MM.1S (cell line): ENCODE results near the gene CDRT4.

Source experiments
- DNase-seq: peaks from one replicate; pipeline ENCODE4 v3.0.0-alpha.2; 2015
- H2AFZ ChIP-seq: fragments of 300-600 bp; sonication (generic); 2 replicates; pipeline ENCODE4 v1.6.0; 2016; ENCODE audit warnings: antibody characterized with exemption, low read length
- H3F3A ChIP-seq: fragments of 300-600 bp; sonication (generic); 2 replicates; pipeline ENCODE4 v1.6.1; 2016; ENCODE audit warnings: mild to moderate bottlenecking, antibody characterized with exemption, low read length, moderate library complexity, mixed read lengths; ENCODE audit not compliant: insufficient read depth
- H3K27ac ChIP-seq: fragments of 300-600 bp; sonication (generic); 2 replicates; pipeline ENCODE4 v1.5.1; 2016; ENCODE audit warnings: mild to moderate bottlenecking, low read length
- H3K27me3 ChIP-seq: fragments of 300-600 bp; sonication (generic); replicated peaks from 2 replicates; pipeline ENCODE4 v1.6.0; 2016; ENCODE audit warnings: low read length; ENCODE audit not compliant: insufficient read depth
- H3K36me3 ChIP-seq: fragments of 300-600 bp; sonication (generic); replicated peaks from 2 replicates; pipeline ENCODE4 v1.6.1; 2016; ENCODE audit warnings: mild to moderate bottlenecking, low read length, mixed read lengths; ENCODE audit not compliant: insufficient read depth
- H3K4me1 ChIP-seq: fragments of 300-600 bp; sonication (generic); 2 replicates; pipeline ENCODE4 v1.6.1; 2016; ENCODE audit warnings: low read length, mixed read lengths
- H3K4me2 ChIP-seq: fragments of 300-600 bp; sonication (generic); 2 replicates; pipeline ENCODE4 v1.6.0; 2016; ENCODE audit warnings: low read depth, low read length
- H3K4me3 ChIP-seq: fragments of 300-600 bp; sonication (generic); 2 replicates; pipeline ENCODE4 v1.5.1; 2016; ENCODE audit warnings: low read length, mixed read lengths
- H3K79me2 ChIP-seq: fragments of 300-600 bp; sonication (generic); 2 replicates; pipeline ENCODE4 v1.6.1; 2016; ENCODE audit warnings: mixed run types, low read length, mixed read lengths
- H3K9ac ChIP-seq: fragments of 300-600 bp; sonication (generic); 2 replicates; pipeline ENCODE4 v1.6.1; 2016; ENCODE audit warnings: low read length, mixed read lengths
- H3K9me2 ChIP-seq: fragments of 300-600 bp; sonication (generic); replicated peaks from 2 replicates; pipeline ENCODE4 v1.6.1; 2016; ENCODE audit warnings: mild to moderate bottlenecking, low read length, mixed read lengths; ENCODE audit not compliant: insufficient read depth
- H3K9me3 ChIP-seq: fragments of 300-600 bp; sonication (generic); replicated peaks from 2 replicates; pipeline ENCODE4 v1.6.1; 2016; ENCODE audit warnings: mild to moderate bottlenecking, low read length, mixed read lengths; ENCODE audit not compliant: insufficient read depth
- H4K20me1 ChIP-seq: fragments of 300-600 bp; sonication (generic); 2 replicates; pipeline ENCODE4 v1.6.1; 2016; ENCODE audit warnings: mild to moderate bottlenecking, low read length, moderate library complexity, mixed read lengths; ENCODE audit not compliant: insufficient read depth
- EZH2 ChIP-seq: fragments of 300-600 bp; sonication (generic); optimal IDR thresholded peaks from 2 replicates; pipeline ENCODE3; 2017; ENCODE audit warnings: low read depth, mild to moderate bottlenecking, antibody characterized with exemption, low read length, mixed read lengths
- EZH2phosphoT487 ChIP-seq: fragments of 300-600 bp; sonication (generic); IDR thresholded peaks from 2 replicates; pipeline ENCODE4 v1.6.1; 2018; ENCODE audit warnings: antibody characterized with exemption, low read length
- TF ChIP-seq, protein P1 (sequence below): fragments of 300-600 bp; sonication (generic); IDR thresholded peaks from 2 replicates; pipeline ENCODE4 v1.5.1; 2016; ENCODE audit warnings: antibody characterized with exemption, low read length, mixed read lengths

CDRT4 gene

DNA sequence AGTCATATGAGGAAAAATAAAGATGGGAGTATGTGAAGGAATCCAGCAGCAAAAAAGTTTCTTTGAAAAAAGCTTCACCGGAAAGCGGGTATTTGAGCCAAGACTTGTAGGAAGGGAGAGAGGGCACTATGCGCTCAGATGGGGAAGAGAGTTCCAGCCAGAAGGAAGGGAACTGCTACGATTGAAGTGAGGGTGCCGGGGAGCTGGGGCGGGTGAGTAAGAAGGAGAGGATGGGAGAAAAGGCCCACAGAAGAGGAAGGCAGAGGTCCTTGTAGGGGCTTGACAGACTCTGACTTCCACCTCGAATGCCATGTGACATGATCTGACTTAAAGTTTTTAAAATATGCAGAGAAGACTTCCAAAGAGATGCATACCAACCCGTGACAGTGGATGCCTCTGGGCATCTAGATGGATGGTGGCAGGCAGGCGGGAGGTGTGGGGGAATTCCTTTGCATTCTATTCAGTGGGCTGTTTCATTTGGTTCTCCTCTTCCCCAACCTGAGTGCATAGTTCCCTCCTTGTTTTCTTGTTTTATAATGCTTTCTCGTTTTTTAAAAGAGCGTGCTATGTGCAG lies 44.9 kb downstream of the CDRT4 start:
- no peak overlapping the region for H3K4me3 ChIP-seq
- TF ChIP-seq, protein P1, sequence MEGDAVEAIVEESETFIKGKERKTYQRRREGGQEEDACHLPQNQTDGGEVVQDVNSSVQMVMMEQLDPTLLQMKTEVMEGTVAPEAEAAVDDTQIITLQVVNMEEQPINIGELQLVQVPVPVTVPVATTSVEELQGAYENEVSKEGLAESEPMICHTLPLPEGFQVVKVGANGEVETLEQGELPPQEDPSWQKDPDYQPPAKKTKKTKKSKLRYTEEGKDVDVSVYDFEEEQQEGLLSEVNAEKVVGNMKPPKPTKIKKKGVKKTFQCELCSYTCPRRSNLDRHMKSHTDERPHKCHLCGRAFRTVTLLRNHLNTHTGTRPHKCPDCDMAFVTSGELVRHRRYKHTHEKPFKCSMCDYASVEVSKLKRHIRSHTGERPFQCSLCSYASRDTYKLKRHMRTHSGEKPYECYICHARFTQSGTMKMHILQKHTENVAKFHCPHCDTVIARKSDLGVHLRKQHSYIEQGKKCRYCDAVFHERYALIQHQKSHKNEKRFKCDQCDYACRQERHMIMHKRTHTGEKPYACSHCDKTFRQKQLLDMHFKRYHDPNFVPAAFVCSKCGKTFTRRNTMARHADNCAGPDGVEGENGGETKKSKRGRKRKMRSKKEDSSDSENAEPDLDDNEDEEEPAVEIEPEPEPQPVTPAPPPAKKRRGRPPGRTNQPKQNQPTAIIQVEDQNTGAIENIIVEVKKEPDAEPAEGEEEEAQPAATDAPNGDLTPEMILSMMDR = no peak
- no peaks in the 10 kb centered on the region for H4K20me1 ChIP-seq
- no peaks in the 10 kb centered on the region for H3K79me2 ChIP-seq
- H3K27ac ChIP-seq = no peak overlapping the region
- no peak overlapping the region for H3K4me2 ChIP-seq
- H2AFZ ChIP-seq = no peak overlapping the region
- H3F3A ChIP-seq = no peaks in the 10 kb centered on the region
- no peaks in the 10 kb centered on the region for H3K36me3 ChIP-seq
- no peaks in the 10 kb centered on the region for H3K4me1 ChIP-seq
- no peak overlapping the region for H3K9ac ChIP-seq
- DNase-seq = no peak
- no peaks in the 10 kb centered on the region for H3K9me2 ChIP-seq
- no peaks in the 10 kb centered on the region for H3K27me3 ChIP-seq
- H3K9me3 ChIP-seq = no peaks in the 10 kb centered on the region

DNA sequence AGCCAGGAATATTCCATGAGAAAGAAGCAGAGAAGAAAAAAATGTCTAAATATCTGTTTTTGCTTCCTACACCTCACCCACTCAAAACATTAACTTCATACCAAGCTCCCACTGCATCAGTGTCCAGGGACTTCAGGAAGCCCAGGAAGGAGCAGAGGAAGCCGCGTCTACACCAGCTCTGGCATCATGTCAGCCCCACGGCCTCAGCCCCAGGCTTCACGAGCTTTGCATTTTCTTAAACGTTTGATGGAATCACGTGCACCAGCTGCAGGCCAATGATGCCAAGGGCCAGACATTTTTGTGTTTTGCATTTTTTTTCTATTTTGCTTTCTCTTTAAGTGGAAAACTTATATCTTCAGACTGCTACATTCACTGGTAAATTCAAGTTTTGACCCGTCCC lies 48.6 kb downstream of the CDRT4 start:
- Histone ChIP-seq H3K79me2 (no peaks in the 10 kb centered on the region), H3K27ac (no peak overlapping the region), H2AFZ (no peak overlapping the region), H3F3A (no peaks in the 10 kb centered on the region), H3K27me3 (no peaks in the 10 kb centered on the region), H3K36me3 (no peaks in the 10 kb centered on the region), H3K4me1 (no peaks in the 10 kb centered on the region), H3K9ac (no peak overlapping the region), H4K20me1 (no peaks in the 10 kb centered on the region), H3K9me3 (no peaks in the 10 kb centered on the region), H3K9me2 (no peaks in the 10 kb centered on the region), H3K4me3 (no peak overlapping the region), H3K4me2 (no peak overlapping the region)
- no peak for DNase-seq
- TF ChIP-seq, protein P1 = no peak
- no peak for TF ChIP-seq EZH2
- TF ChIP-seq EZH2phosphoT487 = no peak

DNA sequence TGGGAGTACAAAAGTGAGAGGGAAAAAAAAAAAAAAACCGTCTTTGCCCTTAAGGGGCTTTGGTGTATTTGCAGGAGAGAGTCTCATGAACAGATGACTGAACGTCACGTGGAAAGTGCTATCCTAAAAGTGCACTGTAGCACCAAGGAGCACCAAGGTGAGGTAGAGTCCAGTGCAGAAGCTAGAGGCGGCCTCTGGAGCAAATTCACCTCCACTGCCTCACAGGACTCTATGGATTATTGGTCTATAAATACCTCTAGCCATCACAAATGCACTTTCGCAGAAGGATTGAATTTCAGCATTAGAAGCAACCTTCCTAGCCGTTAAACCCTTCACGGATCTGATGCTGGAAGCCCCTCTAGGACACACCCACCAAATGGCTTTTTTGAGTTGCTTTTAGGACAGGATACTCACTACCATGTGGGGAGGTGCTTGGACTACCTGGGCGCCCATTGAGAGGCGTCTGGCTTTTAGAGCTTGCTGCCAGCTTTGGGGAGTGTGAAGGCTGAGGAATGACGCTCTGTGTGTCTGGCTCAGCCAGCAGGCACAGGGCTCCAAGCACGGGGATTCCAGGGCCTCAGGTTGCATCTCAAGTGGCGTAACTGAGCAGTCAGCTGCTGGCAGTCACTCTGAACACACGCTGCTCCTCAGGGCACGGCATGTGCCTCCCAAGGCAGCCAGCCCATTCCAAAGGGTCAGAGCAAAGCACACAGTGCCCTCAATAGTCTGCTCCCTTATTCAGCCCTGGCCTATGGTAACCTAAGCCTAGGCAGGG lies 52.7 kb downstream of the CDRT4 start:
- H2AFZ ChIP-seq = no peak overlapping the region
- no peaks in the 10 kb centered on the region for H3K79me2 ChIP-seq
- DNase-seq = no peak
- no peak overlapping the region for H3K27ac ChIP-seq
- no peaks in the 10 kb centered on the region for H3K27me3 ChIP-seq
- H3K4me1 ChIP-seq = no peaks in the 10 kb centered on the region
- H3F3A ChIP-seq = no peaks in the 10 kb centered on the region
- H3K9me3 ChIP-seq = no peaks in the 10 kb centered on the region
- no peaks in the 10 kb centered on the region for H3K36me3 ChIP-seq
- H4K20me1 ChIP-seq = no peaks in the 10 kb centered on the region
- H3K4me3 ChIP-seq = no peak overlapping the region
- no peak overlapping the region for H3K4me2 ChIP-seq
- TF ChIP-seq EZH2 (no peak), EZH2phosphoT487 (no peak)
- TF ChIP-seq, protein P1 = no peak
- no peak overlapping the region for H3K9ac ChIP-seq
- H3K9me2 ChIP-seq = no peaks in the 10 kb centered on the region
